DMS 273 (cell line): ENCODE results near the gene GSTO1.
A peak's percentile ranks its signal among the peaks of the same experiment; 100 is the strongest.

Experiments used
- DNase-seq: peaks from one replicate; lab custom pipeline; 2025; ENCODE audit not compliant: unreplicated experiment; lab: John Stamatoyannopoulos, UW

Gene GSTO1

DNA sequence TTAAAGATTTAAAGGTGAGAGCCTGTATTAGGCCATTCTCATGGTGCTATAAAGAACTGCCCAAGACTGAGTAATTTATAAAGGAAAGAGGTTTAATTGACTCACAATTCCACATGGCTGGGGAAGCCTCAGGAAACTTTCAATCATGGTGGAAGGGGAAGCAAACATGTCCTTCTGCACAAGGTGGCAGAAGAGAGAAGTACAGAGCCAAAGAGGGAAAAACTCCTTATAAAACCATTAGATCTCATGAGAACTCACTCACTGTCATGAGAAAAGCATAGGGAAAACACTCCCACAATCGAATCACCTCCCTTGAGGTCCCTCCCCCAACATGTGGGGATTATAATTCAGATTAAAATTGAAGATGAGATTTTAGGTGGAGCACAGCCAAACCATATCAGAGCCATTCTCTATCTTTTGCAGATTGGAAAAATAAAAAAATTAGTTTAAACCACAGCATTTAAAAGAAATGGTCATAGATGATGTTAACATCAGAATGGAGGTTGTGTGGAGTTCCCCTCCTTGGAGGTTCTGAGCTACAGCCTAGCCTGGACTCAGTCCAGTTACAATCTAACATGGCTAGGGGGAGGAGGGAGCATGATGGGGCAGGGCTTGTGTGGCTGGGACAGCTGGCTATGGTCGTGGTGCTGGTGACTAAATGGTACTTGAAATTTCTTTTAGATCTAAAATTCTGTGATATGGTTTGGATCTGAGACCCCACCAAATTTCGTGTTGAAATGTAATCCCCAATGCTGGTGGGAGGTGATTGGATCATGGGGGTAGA lies 47.4 kb downstream of the GSTO1 start:
- DNase-seq, result peak; percentile 20

DNA sequence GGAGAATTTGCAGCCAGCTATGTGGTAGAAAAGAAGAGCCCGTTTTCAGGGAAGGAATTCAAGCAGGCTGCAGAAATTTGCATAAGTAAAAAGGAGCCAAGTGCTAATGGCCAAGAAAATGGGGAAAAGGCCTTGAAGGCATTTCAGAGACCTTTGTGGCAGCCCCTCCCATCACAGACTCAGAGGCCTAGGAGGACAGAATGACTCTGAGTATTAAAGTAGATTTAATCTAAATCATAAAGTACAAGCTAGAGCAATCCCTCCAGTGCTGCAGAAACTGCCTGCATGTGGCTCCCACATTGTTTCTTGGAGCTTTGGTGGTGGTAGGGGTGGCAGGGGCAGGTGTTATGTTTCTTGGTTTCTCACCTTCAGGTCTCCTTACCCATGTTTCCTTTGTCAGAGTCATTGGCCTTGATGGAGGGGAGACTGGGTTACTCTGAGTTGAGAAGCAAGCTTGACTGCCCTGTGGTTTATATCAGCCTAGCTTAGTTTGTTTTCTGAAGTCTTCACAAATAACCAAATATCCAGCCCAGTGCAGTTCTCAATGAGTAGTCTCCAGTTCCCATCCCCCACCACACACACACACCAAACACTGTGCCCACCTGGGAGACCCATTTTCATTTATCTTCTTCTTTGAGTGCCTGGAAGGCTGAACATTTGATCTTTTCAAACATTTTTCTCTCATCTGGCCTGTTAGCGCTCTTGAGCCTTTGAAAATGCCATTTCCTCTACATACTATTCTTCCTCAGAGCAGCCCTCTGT lies 49.1 kb downstream of the GSTO1 start:
- DNase-seq, result no peak

DNA sequence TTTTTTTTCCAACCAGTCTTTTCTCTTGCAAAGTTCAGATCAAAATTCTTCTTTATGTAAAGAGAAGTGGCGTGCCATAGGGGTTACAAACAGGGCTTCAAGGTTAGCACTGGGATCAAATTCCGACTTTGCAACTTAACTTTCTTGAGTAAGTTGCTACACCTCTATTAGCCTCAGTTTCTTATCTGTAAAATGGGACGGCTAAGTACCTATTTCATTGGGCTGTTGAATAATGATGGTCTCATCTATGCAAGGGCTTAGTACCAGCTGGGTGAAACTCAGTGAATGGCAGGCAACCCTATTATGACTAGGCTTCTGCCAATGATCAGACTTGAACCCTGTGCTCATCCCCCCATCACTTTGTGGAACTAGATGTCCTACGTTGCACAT lies 49.7 kb downstream of the GSTO1 start:
- no peak for DNase-seq

DNA sequence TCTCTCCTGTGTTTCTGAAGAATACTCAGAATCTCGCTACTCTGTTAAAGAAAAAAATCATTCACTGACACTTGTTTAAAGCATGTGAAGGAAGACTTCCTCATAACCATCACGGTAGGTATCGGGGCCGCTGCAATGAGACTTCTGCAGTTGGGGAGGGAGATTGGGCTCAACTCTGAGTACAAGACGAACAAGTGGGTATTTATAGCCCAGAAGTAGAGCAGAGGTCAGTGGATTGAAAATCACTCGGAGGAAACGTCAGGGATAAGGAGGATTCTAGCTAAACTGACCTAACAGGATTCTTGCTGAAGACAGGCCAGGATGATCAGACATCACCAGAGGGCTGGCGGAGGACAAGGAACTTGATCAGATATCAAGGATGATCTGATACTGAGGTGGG lies 50.2 kb downstream of the GSTO1 start:
- DNase-seq, result no peak

DNA sequence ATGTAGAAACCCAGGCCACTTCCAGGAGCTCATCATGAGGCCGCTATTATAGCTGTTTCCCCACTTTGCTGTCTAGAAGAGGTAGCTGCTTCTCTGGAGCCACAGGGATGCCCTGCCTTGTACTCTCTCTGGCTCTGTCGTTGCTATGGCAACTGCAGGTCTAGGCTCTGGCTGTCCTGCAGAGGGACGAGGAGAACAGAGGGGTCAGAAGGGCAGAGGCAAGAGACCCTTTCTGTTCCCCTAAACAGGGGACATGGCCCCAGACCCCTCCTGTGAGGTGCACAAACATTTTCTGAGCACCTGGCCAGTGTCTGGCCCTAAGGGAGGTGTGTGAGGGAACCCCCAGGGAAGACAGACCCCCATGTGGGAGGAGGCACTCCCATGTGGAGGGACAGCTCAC lies 52.2 kb downstream of the GSTO1 start:
- DNase-seq, result peak; percentile 5

DNA sequence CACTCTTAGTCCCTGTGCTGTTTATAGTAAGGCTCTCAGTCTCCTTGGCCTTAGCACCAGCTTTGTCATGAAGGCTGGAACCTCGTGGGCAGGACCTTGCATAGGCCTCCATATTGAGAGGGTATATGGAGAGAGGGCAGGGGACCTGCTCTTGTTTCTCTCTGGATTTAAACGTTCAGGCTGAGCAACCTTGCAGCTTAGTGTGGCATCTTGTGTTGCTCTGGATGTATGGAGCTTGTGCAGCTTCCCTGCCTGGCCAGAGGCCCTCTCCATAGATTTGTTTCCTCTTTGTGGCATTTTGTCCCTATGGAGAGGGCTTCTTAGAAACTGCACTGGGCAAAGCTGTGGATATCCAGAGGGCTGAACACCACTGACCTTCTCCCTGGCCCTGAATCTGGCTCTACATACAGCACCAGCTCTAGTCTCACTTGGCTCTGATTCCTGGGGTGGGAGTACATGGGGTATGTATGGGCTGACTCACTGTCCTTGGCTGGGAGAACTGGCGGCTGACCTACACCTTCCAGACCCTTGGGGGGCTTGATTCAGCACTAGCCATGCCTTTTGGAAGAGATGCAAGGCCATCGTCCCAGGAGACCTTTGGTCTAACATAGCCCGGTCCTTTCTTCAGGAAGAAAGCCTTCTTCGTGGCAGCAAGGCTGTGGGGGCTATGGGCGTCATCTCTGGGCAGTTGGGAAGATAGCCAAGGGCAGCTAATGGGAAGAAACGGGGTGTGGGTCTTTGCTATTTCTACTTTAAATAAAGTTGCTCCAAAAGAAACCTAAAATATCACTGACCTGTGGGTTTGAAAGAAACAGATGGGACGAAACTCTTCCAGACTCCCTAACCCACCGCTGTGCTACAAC lies 53.1 kb downstream of the GSTO1 start:
- DNase-seq, result no peak

DNA sequence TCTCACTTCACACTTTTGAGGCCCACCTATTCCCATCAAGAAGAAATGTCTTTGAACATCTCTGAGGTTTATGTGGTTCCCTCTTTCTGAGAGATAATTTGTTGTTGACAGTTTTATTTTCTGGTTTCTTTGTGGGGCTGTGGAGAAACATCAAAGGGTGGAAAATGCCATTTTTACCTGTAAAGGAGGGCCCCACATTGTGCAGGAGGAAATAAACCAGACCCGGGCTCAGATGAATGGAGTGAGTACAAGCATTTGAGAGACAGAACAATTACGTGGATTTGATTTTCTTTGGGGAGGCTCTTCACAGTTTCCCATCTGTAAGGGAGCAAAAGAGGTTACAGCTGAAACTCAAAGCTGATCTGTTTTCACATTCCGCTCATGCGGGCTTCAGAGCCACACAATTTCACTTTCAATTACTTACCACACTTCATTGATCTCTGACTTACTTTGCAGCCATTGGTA lies 53.8 kb downstream of the GSTO1 start:
- no peak for DNase-seq

DNA sequence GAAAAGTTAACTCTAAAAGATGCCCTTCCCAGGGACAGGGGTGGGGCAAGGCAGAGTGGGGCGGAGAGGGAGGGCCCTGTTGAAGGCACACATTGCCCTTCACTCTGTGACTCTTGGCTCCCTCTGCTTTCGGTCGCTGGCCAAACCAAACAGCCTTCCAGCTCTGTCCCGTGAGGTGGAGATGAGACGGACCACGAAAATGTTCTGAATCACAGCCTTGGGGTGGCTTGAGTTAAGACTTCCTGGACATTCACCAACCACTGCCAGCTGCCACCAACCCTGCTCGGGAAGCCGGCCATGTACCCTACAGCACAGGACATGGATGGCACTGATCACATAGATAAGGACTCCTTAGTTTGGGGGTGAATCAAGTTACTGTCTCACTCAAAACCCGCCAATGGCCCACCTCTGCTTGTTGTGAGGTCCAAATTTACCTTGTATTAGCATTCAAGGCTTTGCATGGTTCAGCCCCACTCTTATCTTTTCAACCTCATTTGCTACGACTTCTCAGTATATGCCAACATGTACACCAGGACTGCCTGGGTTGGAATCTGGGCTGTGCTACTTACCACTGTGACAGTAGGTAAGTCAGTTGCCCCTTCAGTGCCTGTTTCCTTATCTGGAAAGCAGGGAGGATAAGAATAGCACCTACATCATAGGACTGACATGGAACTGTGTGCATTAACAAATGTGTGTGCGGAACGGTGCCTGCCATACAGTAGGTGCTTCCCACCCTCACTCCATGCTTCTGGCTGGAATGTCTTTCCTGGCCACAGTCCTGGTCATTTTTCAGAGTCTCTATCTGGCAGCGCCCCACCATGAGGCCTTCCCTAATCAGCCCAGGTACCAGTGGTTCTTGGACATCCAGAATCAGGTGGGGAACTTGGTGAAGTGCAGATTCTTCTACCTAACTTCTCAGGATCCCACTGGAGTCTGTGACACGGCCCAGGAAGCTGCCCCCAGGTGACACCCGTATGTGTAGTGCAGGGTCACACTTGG lies 55.6 kb downstream of the GSTO1 start:
- no peak for DNase-seq

DNA sequence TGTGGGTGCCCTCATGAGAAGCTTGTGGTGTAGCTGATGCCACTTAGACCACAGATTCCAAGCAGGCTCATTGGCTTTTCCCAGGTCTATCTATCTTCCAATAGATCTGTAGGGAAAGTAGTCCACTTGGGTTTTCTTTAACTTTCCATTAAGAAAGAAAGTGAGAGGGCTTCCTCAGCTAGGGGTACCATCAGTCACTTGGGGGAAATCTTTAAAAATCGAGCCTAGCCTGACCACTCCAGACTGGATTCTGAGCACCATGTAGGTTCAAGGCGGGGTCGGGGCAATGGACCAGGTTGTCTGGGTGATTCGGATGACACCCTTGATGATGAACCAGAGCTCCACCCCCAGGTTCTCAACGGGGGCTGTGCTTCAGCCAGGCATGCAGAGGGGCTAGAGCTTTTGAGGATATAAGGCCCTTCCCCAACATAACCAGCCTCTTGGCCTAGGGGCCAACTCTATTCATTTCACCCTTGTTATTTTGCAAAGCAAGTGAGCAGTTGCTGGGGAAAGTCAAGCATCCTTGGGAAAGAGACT lies 56.6 kb downstream of the GSTO1 start:
- no peak for DNase-seq

DNA sequence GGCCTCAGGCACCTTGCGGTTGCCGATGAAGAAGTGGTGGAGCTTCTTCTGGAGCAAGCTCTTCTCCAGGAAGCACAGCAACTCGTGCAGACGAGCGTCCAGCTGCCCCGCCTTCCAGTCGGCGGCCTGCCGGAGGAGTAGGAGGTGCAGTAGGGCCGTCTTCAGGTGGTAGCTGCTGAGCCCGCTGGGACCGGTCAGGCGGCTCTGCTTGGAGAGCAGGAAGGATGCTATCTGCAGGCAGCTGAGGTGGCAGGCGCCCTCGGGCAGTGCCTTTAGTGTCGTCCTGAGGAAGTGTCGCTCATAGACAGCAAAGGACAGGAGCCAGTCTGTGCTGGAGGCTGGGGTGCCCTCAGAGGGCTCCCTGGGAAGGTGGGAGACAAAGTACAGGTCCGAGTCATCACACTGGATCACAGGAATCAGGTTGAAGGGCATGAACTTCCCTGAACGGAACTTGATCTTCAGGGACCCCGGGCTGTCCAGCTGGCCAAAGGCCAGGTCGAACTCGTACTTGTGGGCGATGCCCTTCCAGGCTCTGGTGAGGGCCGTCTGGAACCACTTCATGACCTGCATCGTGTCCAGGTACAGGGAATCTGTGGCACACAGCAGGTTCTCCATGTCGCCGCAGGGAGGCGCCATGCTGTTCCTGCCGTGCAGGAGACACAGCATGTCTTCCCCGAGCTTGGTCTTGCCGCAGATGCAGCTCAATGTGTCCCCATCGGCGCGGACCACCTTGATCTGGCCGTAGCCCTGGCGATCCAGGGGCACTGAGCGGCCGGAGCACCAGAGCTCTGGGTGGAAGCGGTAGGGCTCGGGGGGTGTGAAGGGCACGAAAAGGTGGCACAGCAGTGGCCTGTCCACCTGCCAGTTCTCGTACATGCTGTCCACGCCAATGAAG lies 60.1 kb downstream of the GSTO1 start:
- no peak for DNase-seq

DNA sequence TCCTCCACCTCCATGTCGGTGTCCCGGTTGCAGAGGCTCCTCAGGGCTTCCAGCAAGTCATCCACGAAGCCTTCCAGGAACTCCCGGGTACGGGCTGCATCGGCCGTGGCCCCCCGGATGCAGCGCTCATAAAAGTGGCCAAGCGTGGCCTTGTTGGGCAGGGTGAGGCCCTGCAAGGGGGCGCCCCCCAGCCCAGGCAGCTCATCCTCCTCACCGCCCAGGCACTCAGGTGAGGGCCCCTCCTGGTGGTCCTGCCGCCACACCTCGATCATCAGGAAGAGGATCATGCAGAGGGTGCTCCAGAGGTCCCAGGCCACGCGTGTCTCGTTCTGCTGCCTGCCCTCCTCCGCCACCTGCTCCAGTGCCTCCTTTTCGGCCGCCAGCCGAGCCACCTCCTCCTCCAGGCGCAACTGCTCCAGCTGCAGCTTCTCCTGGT lies 60.8 kb downstream of the GSTO1 start:
- no peak for DNase-seq

DNA sequence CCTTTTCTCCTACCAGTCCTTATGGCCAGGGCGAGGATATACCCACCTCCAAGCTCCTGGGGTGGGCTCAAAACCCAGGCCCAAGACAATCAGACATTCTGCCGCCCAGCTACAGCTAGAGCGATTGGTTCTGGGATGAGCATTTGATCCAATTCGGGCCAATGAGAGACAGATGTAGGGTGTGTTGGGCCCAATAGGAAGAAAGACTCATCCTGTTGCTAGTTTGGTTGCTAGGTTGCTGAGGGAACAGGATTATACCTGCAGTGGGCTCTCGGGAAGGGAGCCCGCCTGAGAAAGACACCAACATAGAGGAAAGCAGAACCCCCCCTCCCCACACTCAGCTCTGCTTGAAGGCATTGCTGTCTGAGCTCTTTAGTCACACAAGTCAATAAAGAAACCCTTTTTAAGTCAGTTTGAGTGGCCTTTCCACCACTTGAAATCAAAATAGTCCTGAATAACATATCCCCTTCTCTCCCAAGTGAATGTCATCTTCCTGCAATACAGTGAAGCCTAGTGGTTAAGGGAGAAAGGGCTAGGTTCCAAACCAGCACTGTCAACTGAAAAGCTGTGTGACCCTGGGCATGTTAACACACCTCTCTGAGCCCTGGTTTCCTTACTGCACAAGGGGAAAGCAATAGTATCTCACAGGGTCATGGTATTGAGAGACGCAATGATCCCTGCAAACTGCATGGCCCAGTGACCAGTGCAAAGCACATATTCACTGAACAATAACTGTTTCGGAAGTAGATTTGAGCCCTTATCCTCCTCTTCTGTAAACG lies 61.8 kb downstream of the GSTO1 start:
- no peak for DNase-seq
